Measurements from ENCODE around the gene CCNB1IP1.
"Not testable (repeated sequence)": the region's sequence is repeated elsewhere in the genome, so short reads cannot be mapped to it uniquely, and the experiment has no call there.

Gene CCNB1IP1

GRCh38 chr14:20331053-20331613 is 1.9 kb downstream of the CCNB1IP1 start:
- DNase-seq, result no peak

GRCh38 chr14:20329355-20329754 is 3.7 kb downstream of the CCNB1IP1 start:
- DNase-seq, result no peak

GRCh38 chr14:20328705-20329104 is 4.4 kb downstream of the CCNB1IP1 start:
- no peak for DNase-seq

GRCh38 chr14:20327005-20327869 is 5.8 kb downstream of the CCNB1IP1 start:
- peak; percentile 76 for DNase-seq

- no peak for DNase-seq
These were observed 15.4 kb downstream of the CCNB1IP1 start for GRCh38 chr14:20317720-20318119.

GRCh38 chr14:20314026-20314425 is 19.1 kb downstream of the CCNB1IP1 start:
- DNase-seq, result no peak

- DNase-seq, result no peak
These were observed 27.0 kb downstream of the CCNB1IP1 start for GRCh38 chr14:20306079-20306423.

GRCh38 chr14:20305265-20306078 is 27.6 kb downstream of the CCNB1IP1 start, which contains the start of gene TTC5:
Gene TTC5 (minus strand): TSS chr14:20305951. CDS start chr14:20305937, 14 bp downstream.
- peak; percentile 88 for DNase-seq

- no peak for DNase-seq
These were observed 30.9 kb downstream of the CCNB1IP1 start for GRCh38 chr14:20302042-20302755.

GRCh38 chr14:20295067-20295466 is 38.0 kb downstream of the CCNB1IP1 start:
- no peak for DNase-seq

- DNase-seq, result no peak
These were observed 38.4 kb downstream of the CCNB1IP1 start for GRCh38 chr14:20294636-20295035.

GRCh38 chr14:20281998-20282397 is 51.1 kb downstream of the CCNB1IP1 start:
- not testable (repeated sequence) for DNase-seq

- DNase-seq, result not testable (repeated sequence)
These were observed 52.8 kb downstream of the CCNB1IP1 start for GRCh38 chr14:20280265-20280664.

- no peak for DNase-seq
These were observed 54.7 kb downstream of the CCNB1IP1 start for GRCh38 chr14:20278414-20278813.

- DNase-seq, result no peak
These were observed 55.7 kb downstream of the CCNB1IP1 start for GRCh38 chr14:20277409-20277808.

- no peak for DNase-seq
These were observed 59.0 kb downstream of the CCNB1IP1 start for GRCh38 chr14:20274062-20274461.

- not testable (repeated sequence) for DNase-seq
These were observed 68.7 kb downstream of the CCNB1IP1 start for GRCh38 chr14:20264361-20264760.

- DNase-seq, result no peak
These were observed 70.4 kb downstream of the CCNB1IP1 start for GRCh38 chr14:20262642-20263128.
